H1 (cell line): ENCODE measurements around the gene GPR162. TPM values are rescaled to one million over a fixed set of nuclear protein-coding genes. Genes with fewer than 3 reads are reported as not detected.

Source experiments
- BRCA1 ChIP-seq: IDR thresholded peaks from 2 replicates; pipeline ENCODE4 v1.6.1; 2012; ENCODE audit warnings: low read depth, low read length, improper control_type of control experiment
- CHD1 ChIP-seq: IDR thresholded peaks from 2 replicates; pipeline ENCODE4 v1.6.1; 2012; ENCODE audit warnings: low read depth, low read length, improper control_type of control experiment
- CREB1 ChIP-seq: IDR thresholded peaks from 2 replicates; pipeline ENCODE4 v1.6.1; 2012; ENCODE audit warnings: inconsistent platforms
- EGR1 ChIP-seq: IDR thresholded peaks from 2 replicates; pipeline ENCODE4 v1.6.1; 2011; ENCODE audit warnings: low read depth, low read length, borderline replicate concordance
- EZH2 ChIP-seq: fragments of 200-600 bp; sonication (generic); IDR thresholded peaks from 2 replicates; pipeline ENCODE4 v1.7.1; 2012; ENCODE audit warnings: low read depth, mild to moderate bottlenecking, moderate library complexity, low read length, inconsistent platforms; ENCODE audit not compliant: severe bottlenecking
- GABPA ChIP-seq: IDR thresholded peaks from 2 replicates; pipeline ENCODE4 v1.6.1; 2011; ENCODE audit warnings: mild to moderate bottlenecking, low read length, moderate library complexity, borderline replicate concordance; ENCODE audit not compliant: insufficient read depth
- JUN ChIP-seq: IDR thresholded peaks from 2 replicates; pipeline ENCODE4 v1.6.1; 2011; ENCODE audit warnings: low read depth, mild to moderate bottlenecking, improper control_type of control experiment, low read length
- KDM1A ChIP-seq: fragments of 200-600, 300-600 bp; sonication (generic); IDR thresholded peaks from 2 replicates; pipeline ENCODE4 v1.7.1; 2016; ENCODE audit warnings: mild to moderate bottlenecking, low read length, borderline replicate concordance
- KDM5A ChIP-seq: fragments of 200-600 bp; IDR thresholded peaks from 2 replicates; pipeline ENCODE4 v1.7.1; 2012; ENCODE audit warnings: mild to moderate bottlenecking, low read length, inconsistent platforms, mixed read lengths
- POLR2A ChIP-seq, 2 experiments: IDR thresholded peaks; 1 replicate in 1 of 2; 2 replicates in 1 of 2; pipeline ENCODE4 v1.6.1; 2011; ENCODE audit warnings: low read depth in 2 of 2, low read length in 2 of 2, mild to moderate bottlenecking in 2 of 2; ENCODE audit errors: control extremely low read depth in 1 of 2
- POLR2AphosphoS5 ChIP-seq: IDR thresholded peaks from 2 replicates; pipeline ENCODE4 v1.6.1; 2011; ENCODE audit warnings: low read depth, low read length
- RNF2 ChIP-seq: fragments of 200-900, 300-1000 bp; sonication (generic); IDR thresholded peaks from 2 replicates; pipeline ENCODE4 v1.7.1; 2016; ENCODE audit warnings: borderline replicate concordance, low read depth, mild to moderate bottlenecking, antibody characterized with exemption, low read length; ENCODE audit not compliant: poor library complexity, severe bottlenecking; ENCODE audit errors: missing control alignments
- SIN3A ChIP-seq, 2 experiments: IDR thresholded peaks in 1 of 2; conservative IDR thresholded peaks in 1 of 2; 2 replicates each; pipeline ENCODE4 v1.6.1; 2011 to 2012; ENCODE audit warnings: low read length in 2 of 2, improper control_type of control experiment in 1 of 2, low read depth in 1 of 2, mild to moderate bottlenecking in 1 of 2
- SIX5 ChIP-seq: IDR thresholded peaks from 2 replicates; pipeline ENCODE4 v1.6.1; 2011; ENCODE audit warnings: mild to moderate bottlenecking, low read depth, low read length
- SP1 ChIP-seq: IDR thresholded peaks from 2 replicates; pipeline ENCODE4 v1.6.1; 2011; ENCODE audit warnings: low read depth, low read length
- SP4 ChIP-seq: IDR thresholded peaks from 2 replicates; pipeline ENCODE4 v1.6.1; 2012; ENCODE audit warnings: low read length, inconsistent platforms
- SRF ChIP-seq: IDR thresholded peaks from 2 replicates; pipeline ENCODE4 v1.6.1; 2011; ENCODE audit warnings: mild to moderate bottlenecking, low read depth, low read length, moderate library complexity
- TEAD4 ChIP-seq: IDR thresholded peaks from 2 replicates; pipeline ENCODE4 v1.6.1; 2012; ENCODE audit warnings: low read depth, low read length, inconsistent platforms, mixed read lengths
- polyA plus RNA-seq, 7 experiments: library from polyadenylated mRNA; depleted of rRNA in 3 of 7; stranded (reverse) in 5 of 7; unstranded in 2 of 7; fragments of >200 nt in 5 of 7; fragments of 200-250 nt in 2 of 7; gene quantifications; 1 replicate in 5 of 7; 2 replicates in 1 of 7; 4 replicates in 1 of 7; pipeline versions ENCODE4 v1.2.1 to v1.2.3, GENCODE V29; 2011 to 2013; ENCODE audit warnings: missing spikeins in 2 of 7, mixed read lengths in 2 of 7
- total RNA-seq: library from RNA; stranded (reverse); fragmentation: NEBNext Ultra II Directional; extraction: Animal tissue kit (Norgen Biotek cat#: 25700); gene quantifications from 2 replicates; pipeline ENCODE4 v1.2.1, GENCODE V29; 2021
- TF ChIP-seq, protein P1 (sequence below): IDR thresholded peaks from 2 replicates; pipeline ENCODE4 v1.6.1; 2012; ENCODE audit warnings: inconsistent platforms
- TF ChIP-seq, protein P2 (sequence below): IDR thresholded peaks from 2 replicates; pipeline ENCODE4 v1.6.1; 2011; ENCODE audit warnings: low read length, improper control_type of control experiment

The GPR162 gene
- total and polyA plus RNA-seq, 2 of the 8 experiments (the other 6 are each of a cell fraction or from before 2014, with no cell fraction given), result 7.3 to 8.8 TPM

DNA sequence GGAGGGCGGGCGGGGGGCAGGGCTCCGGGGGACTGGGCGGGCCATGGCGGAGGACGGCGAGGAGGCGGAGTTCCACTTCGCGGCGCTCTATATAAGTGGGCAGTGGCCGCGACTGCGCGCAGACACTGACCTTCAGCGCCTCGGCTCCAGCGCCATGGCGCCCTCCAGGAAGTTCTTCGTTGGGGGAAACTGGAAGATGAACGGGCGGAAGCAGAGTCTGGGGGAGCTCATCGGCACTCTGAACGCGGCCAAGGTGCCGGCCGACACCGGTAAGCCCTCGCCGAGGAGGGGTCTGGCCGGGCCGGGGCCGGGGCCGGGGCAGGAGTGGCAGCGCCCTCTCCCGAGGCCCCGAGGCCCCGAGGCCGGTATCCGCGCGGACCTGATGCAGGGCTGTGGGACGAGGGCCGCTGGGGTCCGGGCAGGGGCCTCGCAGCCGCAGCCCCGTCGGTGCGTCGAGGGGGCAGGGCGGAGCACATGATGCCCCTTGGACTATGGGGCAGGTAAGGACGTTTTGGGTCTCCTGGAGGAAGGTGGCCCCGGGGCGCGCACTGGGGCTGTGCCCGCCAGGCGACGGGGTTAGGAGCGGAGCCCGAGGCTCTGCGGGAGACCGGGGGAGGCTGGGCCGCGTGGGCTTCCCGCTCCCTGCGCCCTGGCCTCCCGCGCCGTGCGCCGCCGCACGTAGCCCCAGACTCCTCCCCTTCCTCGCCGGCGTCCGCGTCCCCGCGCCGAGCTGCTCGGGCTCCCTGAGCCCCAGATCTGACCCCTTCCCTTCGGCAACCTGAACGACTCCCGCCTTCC is 46.0 kb downstream of the GPR162 start, which contains the start of gene TPI1 (continued):
- TF ChIP-seq SIN3A (conservative IDR thresholded peaks at IDR 0.05 in 1 of 2, IDR thresholded peaks at IDR 0.05 in 1 of 2; ENCODE audit: low read depth in 1 of 2, low read length in 2 of 2) (peak in 1 of 2 experiments; percentile 11; a peak in 1 of 4 replicates), KDM1A (no peak), SP1 (peak; percentile 47; the same call in 1 of the 2 replicates), SRF (no peak), CREB1 (no peak), SIX5 (no peak), POLR2A (IDR thresholded peaks at IDR 0.05; ENCODE audit: control extremely low read depth in 1 of 2, low read depth in 2 of 2, low read length in 2 of 2) (peak in 1 of 2 experiments; percentile 97; a peak in 2 of 3 replicates), GABPA (no peak), POLR2AphosphoS5 (peak; percentile 97), KDM5A (no peak), CHD1 (no peak), BRCA1 (no peak), EZH2 (no peak), EGR1 (no peak), RNF2 (no peak), JUN (no peak), SP4 (no peak; the same call in 1 of the 2 replicates), TEAD4 (no peak)
- TF ChIP-seq, protein P1, sequence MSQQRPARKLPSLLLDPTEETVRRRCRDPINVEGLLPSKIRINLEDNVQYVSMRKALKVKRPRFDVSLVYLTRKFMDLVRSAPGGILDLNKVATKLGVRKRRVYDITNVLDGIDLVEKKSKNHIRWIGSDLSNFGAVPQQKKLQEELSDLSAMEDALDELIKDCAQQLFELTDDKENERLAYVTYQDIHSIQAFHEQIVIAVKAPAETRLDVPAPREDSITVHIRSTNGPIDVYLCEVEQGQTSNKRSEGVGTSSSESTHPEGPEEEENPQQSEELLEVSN, result peak; percentile 43; the same call in 1 of the 2 replicates
- TF ChIP-seq, protein P2, sequence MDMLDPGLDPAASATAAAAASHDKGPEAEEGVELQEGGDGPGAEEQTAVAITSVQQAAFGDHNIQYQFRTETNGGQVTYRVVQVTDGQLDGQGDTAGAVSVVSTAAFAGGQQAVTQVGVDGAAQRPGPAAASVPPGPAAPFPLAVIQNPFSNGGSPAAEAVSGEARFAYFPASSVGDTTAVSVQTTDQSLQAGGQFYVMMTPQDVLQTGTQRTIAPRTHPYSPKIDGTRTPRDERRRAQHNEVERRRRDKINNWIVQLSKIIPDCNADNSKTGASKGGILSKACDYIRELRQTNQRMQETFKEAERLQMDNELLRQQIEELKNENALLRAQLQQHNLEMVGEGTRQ, result no peak
